GM20000 (cell line): Measurements from ENCODE around the gene EIF4B.
A peak's percentile ranks its signal among the peaks of the same experiment; 100 is the strongest.

Experiments used
- DNase-seq: peaks from one replicate; pipeline ENCODE4 v3.0.0; 2012; ENCODE audit warnings: low spot score
- TF ChIP-seq, protein P1 (sequence below): IDR thresholded peaks from 2 replicates; pipeline ENCODE4 v1.5.1; 2012; ENCODE audit warnings: mild to moderate bottlenecking, control low read depth; ENCODE audit errors: extremely low read depth, missing control alignments

Gene EIF4B, protein sequence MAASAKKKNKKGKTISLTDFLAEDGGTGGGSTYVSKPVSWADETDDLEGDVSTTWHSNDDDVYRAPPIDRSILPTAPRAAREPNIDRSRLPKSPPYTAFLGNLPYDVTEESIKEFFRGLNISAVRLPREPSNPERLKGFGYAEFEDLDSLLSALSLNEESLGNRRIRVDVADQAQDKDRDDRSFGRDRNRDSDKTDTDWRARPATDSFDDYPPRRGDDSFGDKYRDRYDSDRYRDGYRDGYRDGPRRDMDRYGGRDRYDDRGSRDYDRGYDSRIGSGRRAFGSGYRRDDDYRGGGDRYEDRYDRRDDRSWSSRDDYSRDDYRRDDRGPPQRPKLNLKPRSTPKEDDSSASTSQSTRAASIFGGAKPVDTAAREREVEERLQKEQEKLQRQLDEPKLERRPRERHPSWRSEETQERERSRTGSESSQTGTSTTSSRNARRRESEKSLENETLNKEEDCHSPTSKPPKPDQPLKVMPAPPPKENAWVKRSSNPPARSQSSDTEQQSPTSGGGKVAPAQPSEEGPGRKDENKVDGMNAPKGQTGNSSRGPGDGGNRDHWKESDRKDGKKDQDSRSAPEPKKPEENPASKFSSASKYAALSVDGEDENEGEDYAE

DNA sequence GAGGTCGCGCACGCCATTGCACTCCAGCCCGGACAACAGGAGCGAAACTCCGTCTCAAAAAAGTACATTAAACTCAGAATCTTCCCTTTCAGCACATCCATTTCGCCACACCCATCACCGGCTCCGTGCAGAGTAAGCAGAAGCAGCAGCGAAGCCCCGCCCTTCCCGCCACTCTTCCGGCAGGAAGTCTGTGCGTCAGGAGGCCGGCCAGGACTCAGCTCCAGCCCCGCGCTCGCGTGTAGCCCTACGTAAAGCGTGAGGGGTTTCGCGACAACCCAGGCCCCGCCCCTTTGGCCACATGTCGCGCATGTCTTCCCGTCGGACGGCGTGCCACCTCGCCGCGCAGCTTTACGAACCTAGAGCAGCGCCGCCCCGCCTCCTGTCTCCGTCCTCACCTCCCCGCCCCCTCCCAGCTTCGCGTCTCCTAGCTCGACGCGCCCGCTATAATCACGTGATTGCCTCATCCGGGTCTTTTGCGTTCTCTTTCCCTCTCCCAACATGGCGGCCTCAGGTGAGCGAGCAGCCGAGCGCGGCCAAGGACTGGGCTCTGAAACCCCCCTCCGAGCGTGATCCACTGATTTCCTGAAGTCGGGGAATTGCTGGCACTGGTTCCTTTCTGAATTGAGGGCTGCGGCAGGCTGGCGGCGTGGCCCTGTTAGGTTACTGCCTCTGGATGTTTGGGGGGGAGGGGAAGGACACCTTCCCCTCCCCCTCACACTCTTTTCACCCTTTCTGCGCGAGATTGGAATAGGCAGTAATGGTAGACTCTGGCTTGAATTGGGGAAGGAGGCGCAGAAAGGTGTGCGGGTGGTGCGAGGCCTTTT is at the start of gene EIF4B:
Gene EIF4B (plus strand): TSS at position 471 of the 824 bp plus-strand sequence. CDS start 28 bp downstream, at position 499.
- DNase-seq = peak; percentile 92
- TF ChIP-seq, protein P1, sequence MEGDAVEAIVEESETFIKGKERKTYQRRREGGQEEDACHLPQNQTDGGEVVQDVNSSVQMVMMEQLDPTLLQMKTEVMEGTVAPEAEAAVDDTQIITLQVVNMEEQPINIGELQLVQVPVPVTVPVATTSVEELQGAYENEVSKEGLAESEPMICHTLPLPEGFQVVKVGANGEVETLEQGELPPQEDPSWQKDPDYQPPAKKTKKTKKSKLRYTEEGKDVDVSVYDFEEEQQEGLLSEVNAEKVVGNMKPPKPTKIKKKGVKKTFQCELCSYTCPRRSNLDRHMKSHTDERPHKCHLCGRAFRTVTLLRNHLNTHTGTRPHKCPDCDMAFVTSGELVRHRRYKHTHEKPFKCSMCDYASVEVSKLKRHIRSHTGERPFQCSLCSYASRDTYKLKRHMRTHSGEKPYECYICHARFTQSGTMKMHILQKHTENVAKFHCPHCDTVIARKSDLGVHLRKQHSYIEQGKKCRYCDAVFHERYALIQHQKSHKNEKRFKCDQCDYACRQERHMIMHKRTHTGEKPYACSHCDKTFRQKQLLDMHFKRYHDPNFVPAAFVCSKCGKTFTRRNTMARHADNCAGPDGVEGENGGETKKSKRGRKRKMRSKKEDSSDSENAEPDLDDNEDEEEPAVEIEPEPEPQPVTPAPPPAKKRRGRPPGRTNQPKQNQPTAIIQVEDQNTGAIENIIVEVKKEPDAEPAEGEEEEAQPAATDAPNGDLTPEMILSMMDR = no peak

DNA sequence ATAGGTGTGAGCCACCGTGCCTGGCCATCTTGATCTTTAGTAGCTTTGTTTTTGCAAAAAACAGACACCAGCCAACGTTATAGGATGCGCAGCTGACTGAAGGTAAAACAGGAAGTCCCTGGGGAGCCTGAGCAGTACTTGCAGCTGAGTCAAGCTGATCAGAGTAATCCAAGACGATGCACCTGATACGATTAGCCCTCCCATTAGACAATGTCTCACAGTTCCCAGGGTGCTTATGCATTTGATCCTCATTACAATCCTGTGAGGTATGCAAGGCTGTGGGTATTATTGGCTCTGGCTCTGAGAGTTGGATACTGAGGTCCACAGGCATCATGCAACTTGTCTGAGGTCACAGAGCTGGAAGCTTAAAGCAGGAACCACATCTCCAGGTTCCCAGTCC is 49.3 kb upstream of the EIF4B start:
- TF ChIP-seq, protein P1 = no peak
- DNase-seq = no peak

DNA sequence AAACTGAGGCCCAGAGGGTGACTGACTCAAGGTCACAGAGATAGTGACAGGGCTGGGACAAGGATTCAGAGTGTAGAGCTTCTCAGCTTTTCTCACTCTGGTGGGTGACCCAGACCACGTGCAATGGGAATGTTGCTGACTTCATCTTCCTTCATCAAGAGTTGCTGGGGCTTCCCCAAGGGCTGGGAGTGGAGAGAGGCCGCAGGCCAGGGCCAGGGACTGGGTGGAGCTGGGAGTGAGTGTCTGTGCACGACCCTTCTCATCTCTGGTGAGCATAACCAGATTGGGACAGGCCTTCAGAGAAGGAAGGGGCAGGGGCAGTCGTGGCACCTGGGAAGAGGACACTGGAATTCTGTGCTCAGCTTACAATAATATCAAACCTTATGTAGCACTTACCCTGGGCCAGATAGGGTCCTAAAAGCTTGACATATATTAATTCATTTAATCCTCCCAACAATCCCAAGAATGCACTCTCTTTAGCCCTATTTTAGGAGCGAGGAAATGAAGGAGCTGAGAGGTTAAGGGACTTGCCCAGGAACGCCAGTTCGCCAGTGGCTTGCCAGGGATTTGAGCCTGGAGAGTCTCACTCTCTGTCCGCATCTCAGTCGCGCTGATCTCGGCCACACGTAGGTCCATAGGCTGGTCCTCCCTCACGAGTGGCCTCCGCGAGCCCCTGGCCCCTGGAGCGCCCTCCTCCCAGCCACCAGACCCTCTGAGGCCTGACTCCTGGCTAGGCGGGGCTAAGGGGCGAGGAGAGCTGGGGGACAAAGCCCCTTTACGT is 41.5 kb upstream of the EIF4B start:
- no peak for DNase-seq
- TF ChIP-seq, protein P1 = no peak

DNA sequence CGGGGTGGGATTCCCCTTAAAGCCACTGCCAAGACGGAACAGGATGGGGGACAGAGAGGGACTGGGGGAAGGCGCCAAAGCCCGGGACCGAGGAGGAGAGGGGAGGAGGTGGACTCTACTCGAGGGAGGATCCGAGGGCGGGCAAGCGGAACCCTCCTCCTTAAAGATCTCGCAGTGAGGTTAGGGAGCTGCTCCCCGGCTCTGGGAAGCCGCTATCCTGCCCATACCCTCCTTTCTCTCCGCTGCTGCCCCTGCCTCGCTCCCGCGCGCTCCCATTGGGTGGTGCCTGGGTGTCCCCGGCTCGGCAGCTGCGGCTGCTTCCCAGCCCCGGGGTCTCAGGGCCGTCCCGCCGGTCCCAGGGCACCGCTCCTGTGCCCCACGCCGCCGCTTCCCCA is 40.9 kb upstream of the EIF4B start:
- TF ChIP-seq, protein P1 = no peak
- DNase-seq = no peak

DNA sequence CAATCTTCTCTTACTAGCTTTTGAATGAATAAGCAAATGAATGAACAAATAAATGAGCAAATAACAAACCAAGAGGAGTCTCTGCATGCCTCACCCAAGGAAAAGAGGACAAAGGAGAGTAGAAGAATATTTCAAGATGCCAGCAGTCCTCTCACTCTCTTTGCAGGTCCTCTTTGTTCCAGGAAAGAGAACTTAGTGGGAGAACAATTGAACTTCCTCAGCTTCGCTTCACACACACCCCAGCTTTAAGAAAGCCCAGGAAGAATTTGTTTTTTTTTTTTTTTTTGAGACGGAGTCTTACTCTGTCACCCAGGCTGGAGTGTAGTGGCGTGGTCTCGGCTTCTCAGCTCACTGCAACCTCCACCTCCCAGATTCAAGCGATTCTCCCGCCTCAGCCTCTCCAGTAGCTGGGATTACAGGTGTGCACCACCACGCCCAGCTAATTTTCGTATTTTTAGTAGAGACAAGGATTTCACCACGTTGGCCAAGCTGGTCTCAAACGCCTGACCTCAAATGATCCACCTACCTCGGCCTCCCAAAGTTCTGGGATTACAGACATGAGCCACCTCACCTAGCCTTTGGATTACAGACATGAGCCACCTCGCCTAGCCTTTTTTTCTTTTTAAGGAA is 37.0 kb upstream of the EIF4B start:
- no peak for DNase-seq
- TF ChIP-seq, protein P1 = no peak

DNA sequence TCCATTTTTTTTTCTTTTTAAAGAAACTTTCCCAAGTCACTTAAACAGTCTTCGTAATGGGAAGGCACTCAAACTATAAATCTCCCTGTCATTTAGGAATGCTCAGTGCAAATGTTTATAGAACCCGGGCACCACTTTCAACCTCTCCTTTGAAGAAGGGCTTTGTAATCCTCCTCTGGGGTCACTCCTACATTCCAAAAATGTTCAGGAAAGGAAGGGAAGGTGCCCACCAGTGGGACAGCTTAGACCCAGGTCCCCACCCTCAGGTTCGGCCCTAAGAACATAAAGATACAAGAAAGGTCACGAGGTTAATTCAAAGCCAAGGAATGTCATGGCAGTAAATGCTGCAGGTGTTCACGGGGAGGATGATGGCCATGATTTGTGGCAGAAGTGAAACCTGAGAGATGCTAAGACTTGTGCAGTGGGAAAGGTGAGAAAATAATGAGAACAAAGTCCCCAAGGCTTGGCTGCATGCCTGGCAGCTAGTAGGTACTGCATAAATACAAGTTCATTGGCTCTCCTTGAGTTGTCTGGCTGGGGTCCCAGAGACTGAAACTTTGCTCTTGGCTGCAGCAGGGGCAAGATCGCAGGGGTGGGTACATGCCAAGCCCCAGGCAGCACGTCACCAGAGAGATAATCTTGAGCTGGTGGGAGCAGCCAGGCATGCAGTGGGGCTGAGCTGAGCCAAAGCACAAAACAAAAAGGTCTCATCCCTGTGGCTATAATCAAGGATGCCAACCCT is 36.3 kb upstream of the EIF4B start:
- DNase-seq = no peak
- TF ChIP-seq, protein P1 = no peak
